GM21717 (cell line): Measurements from ENCODE around the gene IFNL4.
"Not testable (repeated sequence)": the region's sequence is repeated elsewhere in the genome, so short reads cannot be mapped to it uniquely, and the experiment has no call there.

ENCODE experiments used
- ATAC-seq: cut with Tn5 transposase; IDR thresholded peaks from one replicate; pipeline ENCODE4 v1.9.1; 2021; ENCODE audit warnings: mild to moderate bottlenecking, moderate library complexity; ENCODE audit not compliant: unreplicated experiment

Gene IFNL4

GRCh38 chr19:39261704-39262103 lies 13.0 kb upstream of the IFNL4 start:
- no peak for ATAC-seq

- ATAC-seq, result no peak
These were observed 8.6 kb upstream of the IFNL4 start for GRCh38 chr19:39257227-39257626.

- no peak for ATAC-seq
These were observed 6.1 kb upstream of the IFNL4 start for GRCh38 chr19:39254531-39255345.

GRCh38 chr19:39253374-39254149 lies 4.9 kb upstream of the IFNL4 start:
- ATAC-seq, result no peak

GRCh38 chr19:39252458-39252857 lies 3.8 kb upstream of the IFNL4 start:
- ATAC-seq, result no peak

- no peak for ATAC-seq
These were observed 3.2 kb upstream of the IFNL4 start for GRCh38 chr19:39251846-39252245.

- ATAC-seq, result no peak
These were observed 2.4 kb upstream of the IFNL4 start for GRCh38 chr19:39251081-39251480.

- ATAC-seq, result no peak
These were observed 673 bp downstream of the IFNL4 start for GRCh38 chr19:39247701-39248664.

- no peak for ATAC-seq
These were observed 1.5 kb downstream of the IFNL4 start for GRCh38 chr19:39246951-39247669.

GRCh38 chr19:39245166-39245565 lies 3.5 kb downstream of the IFNL4 start:
- not testable (repeated sequence) for ATAC-seq

GRCh38 chr19:39244410-39245100 lies 4.1 kb downstream of the IFNL4 start, which contains the start of gene IFNL3:
Gene IFNL3 (minus strand): TSS chr19:39245006. CDS start chr19:39244967, 39 bp downstream.
- ATAC-seq, result not testable (repeated sequence)

- not testable (repeated sequence) for ATAC-seq
These were observed 4.9 kb downstream of the IFNL4 start for GRCh38 chr19:39243741-39244140.

- ATAC-seq, result no peak
These were observed 8.2 kb downstream of the IFNL4 start for GRCh38 chr19:39240421-39240820.

GRCh38 chr19:39238944-39239343 lies 9.7 kb downstream of the IFNL4 start:
- ATAC-seq, result no peak

- no peak for ATAC-seq
These were observed 10.4 kb downstream of the IFNL4 start for GRCh38 chr19:39238209-39238608.

- no peak for ATAC-seq
These were observed 11.2 kb downstream of the IFNL4 start for GRCh38 chr19:39237200-39238184.

GRCh38 chr19:39236527-39236926 lies 12.1 kb downstream of the IFNL4 start:
- ATAC-seq, result no peak

GRCh38 chr19:39232708-39233107 lies 15.9 kb downstream of the IFNL4 start:
- ATAC-seq, result no peak
